DMS114 treated with DMSO at 0.1 percent for 48 hours (cell line): Measurements from ENCODE around the gene PFKL.
"Not testable (repeated sequence)": the region's sequence is repeated elsewhere in the genome, so short reads cannot be mapped to it uniquely, and the experiment has no call there.

Source experiments
- DNase-seq: peaks from one replicate; lab custom pipeline; 2025; ENCODE audit not compliant: unreplicated experiment; lab: John Stamatoyannopoulos, UW

PFKL gene

GRCh38 chr21:44341726-44342458 lies 42.0 kb downstream of the PFKL start:
- DNase-seq: not testable (repeated sequence)

- not testable (repeated sequence) for DNase-seq
Measured at GRCh38 chr21:44342981-44343380, 43.1 kb downstream of the PFKL start.

GRCh38 chr21:44344541-44345183 lies 44.8 kb downstream of the PFKL start:
- DNase-seq: no peak

GRCh38 chr21:44345495-44345894 lies 45.6 kb downstream of the PFKL start:
- DNase-seq: no peak

GRCh38 chr21:44347911-44348451 lies 48.1 kb downstream of the PFKL start:
- no peak for DNase-seq

GRCh38 chr21:44348861-44349260 lies 49.0 kb downstream of the PFKL start:
- no peak for DNase-seq

GRCh38 chr21:44349416-44349846 lies 49.6 kb downstream of the PFKL start:
- no peak for DNase-seq

- no peak for DNase-seq
Measured at GRCh38 chr21:44349847-44350772, 50.3 kb downstream of the PFKL start.

- DNase-seq: no peak
Measured at GRCh38 chr21:44350773-44351481, 51.1 kb downstream of the PFKL start.

- no peak for DNase-seq
Measured at GRCh38 chr21:44351535-44352252, 51.8 kb downstream of the PFKL start.

GRCh38 chr21:44352253-44352860 lies 52.5 kb downstream of the PFKL start:
- no peak for DNase-seq

- no peak for DNase-seq
Measured at GRCh38 chr21:44353191-44353970, 53.5 kb downstream of the PFKL start, which contains the start of gene TRPM2. Gene TRPM2, plus strand, starts transcription at chr21:44353621. Its CDS starts 80 bp downstream, at chr21:44353701.

GRCh38 chr21:44354001-44354405 lies 54.1 kb downstream of the PFKL start:
- DNase-seq: no peak

GRCh38 chr21:44354775-44355771 lies 55.2 kb downstream of the PFKL start:
- no peak for DNase-seq

- DNase-seq: no peak
Measured at GRCh38 chr21:44356160-44356559, 56.3 kb downstream of the PFKL start.

- no peak for DNase-seq
Measured at GRCh38 chr21:44356636-44357035, 56.8 kb downstream of the PFKL start.

GRCh38 chr21:44357064-44357837 lies 57.4 kb downstream of the PFKL start:
- DNase-seq: no peak
